DND-41 (cell line): Measurements from ENCODE around the gene TMEM144.

Experiments
- EZH2 ChIP-seq: IDR thresholded peaks from 3 replicates; pipeline ENCODE4 v1.6.1; 2012; ENCODE audit warnings: borderline replicate concordance, low read depth, mild to moderate bottlenecking, moderate library complexity, low read length, inconsistent platforms; ENCODE audit not compliant: severe bottlenecking
- TF ChIP-seq, protein P1 (sequence below): IDR thresholded peaks from 2 replicates; pipeline ENCODE4 v1.5.1; 2012; ENCODE audit warnings: borderline replicate concordance, low read length, moderate library complexity, mild to moderate bottlenecking; ENCODE audit not compliant: poor library complexity, severe bottlenecking; ENCODE audit errors: extremely low read depth

DNA sequence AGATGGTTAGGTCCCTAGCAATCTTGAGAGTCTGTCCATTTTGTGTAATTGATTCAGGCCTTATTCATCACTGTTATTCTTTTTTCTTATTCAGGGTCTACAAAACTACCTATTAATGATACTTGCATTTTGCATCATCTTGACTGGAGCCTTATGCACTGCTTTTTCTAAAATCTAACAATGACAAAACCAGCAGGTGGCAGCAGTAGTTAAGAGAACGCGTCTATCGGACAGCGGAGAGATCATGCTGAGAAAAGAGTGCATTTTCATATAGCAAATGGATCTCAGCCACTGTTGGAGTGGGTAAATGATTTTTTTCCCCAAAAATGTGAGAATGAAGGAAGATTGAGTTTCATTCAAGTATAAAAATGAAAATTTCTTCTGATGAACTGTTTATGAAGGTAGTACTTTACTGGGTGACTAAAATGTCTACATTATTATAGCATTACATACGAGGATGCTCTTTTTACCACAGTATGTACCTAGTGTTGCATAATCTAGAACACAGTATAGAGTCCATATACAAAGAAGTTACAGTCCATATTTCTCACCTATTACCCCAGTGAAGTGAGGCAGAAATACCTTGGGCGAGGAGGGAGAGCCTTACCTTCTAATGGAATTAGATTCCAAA is 43.2 kb downstream of the TMEM144 start:
- TF ChIP-seq, protein P1, sequence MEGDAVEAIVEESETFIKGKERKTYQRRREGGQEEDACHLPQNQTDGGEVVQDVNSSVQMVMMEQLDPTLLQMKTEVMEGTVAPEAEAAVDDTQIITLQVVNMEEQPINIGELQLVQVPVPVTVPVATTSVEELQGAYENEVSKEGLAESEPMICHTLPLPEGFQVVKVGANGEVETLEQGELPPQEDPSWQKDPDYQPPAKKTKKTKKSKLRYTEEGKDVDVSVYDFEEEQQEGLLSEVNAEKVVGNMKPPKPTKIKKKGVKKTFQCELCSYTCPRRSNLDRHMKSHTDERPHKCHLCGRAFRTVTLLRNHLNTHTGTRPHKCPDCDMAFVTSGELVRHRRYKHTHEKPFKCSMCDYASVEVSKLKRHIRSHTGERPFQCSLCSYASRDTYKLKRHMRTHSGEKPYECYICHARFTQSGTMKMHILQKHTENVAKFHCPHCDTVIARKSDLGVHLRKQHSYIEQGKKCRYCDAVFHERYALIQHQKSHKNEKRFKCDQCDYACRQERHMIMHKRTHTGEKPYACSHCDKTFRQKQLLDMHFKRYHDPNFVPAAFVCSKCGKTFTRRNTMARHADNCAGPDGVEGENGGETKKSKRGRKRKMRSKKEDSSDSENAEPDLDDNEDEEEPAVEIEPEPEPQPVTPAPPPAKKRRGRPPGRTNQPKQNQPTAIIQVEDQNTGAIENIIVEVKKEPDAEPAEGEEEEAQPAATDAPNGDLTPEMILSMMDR, result peak; percentile 70
- TF ChIP-seq EZH2, result no peak
